Measurements from ENCODE around the gene SLC51A.

DNA sequence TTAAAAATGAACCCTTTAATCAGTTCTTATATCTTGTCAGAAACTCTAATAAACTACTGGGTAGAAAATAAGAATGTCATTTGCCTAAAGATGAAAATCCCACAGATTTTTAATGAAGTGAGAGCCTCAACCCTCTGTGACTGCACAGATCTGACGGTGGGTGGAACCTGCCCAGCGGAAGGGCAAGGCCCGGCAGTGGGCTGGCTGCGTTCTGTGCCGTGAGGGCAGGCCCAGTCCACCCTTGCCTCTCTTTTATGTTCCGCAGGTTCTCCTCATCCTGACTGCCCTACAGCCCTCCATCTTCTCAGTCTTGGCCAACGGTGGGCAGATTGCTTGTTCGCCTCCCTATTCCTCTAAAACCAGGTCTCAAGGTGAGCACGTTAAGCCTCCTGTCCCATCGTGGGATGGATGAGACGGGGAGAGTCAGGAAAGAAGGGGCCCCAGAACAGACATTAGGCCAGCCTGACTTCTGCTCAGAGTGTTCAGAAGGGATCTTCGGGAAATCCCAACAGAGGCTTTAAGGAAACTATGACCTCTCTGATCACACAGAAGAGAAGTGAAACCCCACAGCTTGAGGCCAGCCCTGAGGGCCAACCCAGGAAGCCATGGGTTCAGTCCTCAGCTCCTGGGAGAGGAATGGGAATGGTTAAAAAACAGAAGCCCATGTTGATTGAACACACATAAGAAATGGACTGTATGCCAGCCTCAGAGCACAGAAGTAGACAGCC, 16.0 kb downstream of the SLC51A start:
- TF ChIP-seq CEBPB (IDR thresholded peaks at IDR 0.05; ENCODE audit: low read depth, low read length) (no peak), TAF1 (IDR thresholded peaks at IDR 0.05; ENCODE audit: low read depth, low read length) (no peak), POLR2A (IDR thresholded peaks at IDR 0.05; ENCODE audit: control extremely low read depth in 1 of 2, low read depth in 2 of 2, low read length in 2 of 2) (no peak), PHF8 (conservative IDR thresholded peaks at IDR 0.05; ENCODE audit: low read depth, low read length) (no peak), EP300 (IDR thresholded peaks at IDR 0.05; ENCODE audit: borderline replicate concordance in 1 of 2, low read depth in 2 of 2, low read length in 2 of 2) (no peak), FOSL1 (IDR thresholded peaks at IDR 0.05; ENCODE audit: insufficient read depth, low read depth, low read length) (no peak), CHD2 (IDR thresholded peaks at IDR 0.05; ENCODE audit: low read length) (no peak)
- TF ChIP-seq, protein P1, sequence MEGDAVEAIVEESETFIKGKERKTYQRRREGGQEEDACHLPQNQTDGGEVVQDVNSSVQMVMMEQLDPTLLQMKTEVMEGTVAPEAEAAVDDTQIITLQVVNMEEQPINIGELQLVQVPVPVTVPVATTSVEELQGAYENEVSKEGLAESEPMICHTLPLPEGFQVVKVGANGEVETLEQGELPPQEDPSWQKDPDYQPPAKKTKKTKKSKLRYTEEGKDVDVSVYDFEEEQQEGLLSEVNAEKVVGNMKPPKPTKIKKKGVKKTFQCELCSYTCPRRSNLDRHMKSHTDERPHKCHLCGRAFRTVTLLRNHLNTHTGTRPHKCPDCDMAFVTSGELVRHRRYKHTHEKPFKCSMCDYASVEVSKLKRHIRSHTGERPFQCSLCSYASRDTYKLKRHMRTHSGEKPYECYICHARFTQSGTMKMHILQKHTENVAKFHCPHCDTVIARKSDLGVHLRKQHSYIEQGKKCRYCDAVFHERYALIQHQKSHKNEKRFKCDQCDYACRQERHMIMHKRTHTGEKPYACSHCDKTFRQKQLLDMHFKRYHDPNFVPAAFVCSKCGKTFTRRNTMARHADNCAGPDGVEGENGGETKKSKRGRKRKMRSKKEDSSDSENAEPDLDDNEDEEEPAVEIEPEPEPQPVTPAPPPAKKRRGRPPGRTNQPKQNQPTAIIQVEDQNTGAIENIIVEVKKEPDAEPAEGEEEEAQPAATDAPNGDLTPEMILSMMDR (IDR thresholded peaks at IDR 0.05; ENCODE audit: control extremely low read depth in 1 of 3, insufficient read depth in 1 of 3, low read depth in 1 of 3, low read length in 3 of 3), result no peak
- TF ChIP-seq, protein P2, sequence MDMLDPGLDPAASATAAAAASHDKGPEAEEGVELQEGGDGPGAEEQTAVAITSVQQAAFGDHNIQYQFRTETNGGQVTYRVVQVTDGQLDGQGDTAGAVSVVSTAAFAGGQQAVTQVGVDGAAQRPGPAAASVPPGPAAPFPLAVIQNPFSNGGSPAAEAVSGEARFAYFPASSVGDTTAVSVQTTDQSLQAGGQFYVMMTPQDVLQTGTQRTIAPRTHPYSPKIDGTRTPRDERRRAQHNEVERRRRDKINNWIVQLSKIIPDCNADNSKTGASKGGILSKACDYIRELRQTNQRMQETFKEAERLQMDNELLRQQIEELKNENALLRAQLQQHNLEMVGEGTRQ (IDR thresholded peaks at IDR 0.05; ENCODE audit: low read length), result no peak
- TF ChIP-seq, protein P3, sequence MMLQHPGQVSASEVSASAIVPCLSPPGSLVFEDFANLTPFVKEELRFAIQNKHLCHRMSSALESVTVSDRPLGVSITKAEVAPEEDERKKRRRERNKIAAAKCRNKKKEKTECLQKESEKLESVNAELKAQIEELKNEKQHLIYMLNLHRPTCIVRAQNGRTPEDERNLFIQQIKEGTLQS (IDR thresholded peaks at IDR 0.05; ENCODE audit: insufficient read depth, low read depth, low read length), result no peak
